Measurements from ENCODE around the gene PSMB10. TPM values are rescaled to one million over a fixed set of nuclear protein-coding genes. Genes with fewer than 3 reads are reported as not detected.

Gene PSMB10
- total and polyA plus RNA-seq, 12 donors = 12.6 to 315 (median 62.1) TPM

DNA sequence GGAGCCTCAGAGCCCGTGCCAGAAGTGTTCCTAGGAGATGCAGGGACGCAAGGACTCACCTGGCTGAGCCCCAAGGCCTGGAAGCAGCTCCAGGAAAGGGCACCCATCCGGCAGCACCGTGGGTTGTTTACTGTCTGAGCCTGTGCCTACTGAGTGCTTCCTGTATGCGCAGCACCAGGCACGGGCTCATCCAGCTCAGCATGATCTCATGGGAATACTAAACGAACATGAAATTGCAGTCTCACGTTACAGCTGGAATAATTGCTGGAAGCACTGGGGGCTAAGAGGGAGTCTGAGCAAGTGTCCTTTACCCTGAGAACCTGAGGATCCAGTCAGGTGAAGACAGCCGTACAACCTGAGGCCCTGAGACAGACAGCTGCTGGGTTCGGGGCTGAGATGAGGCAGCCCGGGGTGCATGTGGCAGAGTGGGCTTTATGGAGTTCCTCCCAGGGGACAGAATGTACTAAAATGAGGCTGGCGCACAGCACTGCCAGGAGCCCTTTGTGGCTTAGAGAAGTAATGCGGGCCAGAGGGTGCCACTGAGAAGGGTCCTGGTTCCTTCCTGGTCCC is 10.4 kb downstream of the PSMB10 start:
- Histone ChIP-seq H3K9me3 (replicated peaks in 1 of 3) (no peaks in the 10 kb centered on the region), H3K4me3 (no peak overlapping the region), H3K27ac (peak overlapping the region in 2 of 5 donors; percentile 71 to 73), H3K36me3 (replicated peaks in 1 of 2) (peaks cover 0 to 13% of the 10 kb centered on the region in 2 donors), H3K27me3 (no peaks in the 10 kb centered on the region), H3K4me1 (replicated peaks in 1 of 2) (peaks cover 0 to 8% of the 10 kb centered on the region in 2 donors)
- TF ChIP-seq POLR2A (IDR thresholded peaks at IDR 0.05) = no peak
- TF ChIP-seq, protein P1, sequence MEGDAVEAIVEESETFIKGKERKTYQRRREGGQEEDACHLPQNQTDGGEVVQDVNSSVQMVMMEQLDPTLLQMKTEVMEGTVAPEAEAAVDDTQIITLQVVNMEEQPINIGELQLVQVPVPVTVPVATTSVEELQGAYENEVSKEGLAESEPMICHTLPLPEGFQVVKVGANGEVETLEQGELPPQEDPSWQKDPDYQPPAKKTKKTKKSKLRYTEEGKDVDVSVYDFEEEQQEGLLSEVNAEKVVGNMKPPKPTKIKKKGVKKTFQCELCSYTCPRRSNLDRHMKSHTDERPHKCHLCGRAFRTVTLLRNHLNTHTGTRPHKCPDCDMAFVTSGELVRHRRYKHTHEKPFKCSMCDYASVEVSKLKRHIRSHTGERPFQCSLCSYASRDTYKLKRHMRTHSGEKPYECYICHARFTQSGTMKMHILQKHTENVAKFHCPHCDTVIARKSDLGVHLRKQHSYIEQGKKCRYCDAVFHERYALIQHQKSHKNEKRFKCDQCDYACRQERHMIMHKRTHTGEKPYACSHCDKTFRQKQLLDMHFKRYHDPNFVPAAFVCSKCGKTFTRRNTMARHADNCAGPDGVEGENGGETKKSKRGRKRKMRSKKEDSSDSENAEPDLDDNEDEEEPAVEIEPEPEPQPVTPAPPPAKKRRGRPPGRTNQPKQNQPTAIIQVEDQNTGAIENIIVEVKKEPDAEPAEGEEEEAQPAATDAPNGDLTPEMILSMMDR (IDR thresholded peaks at IDR 0.05) = no peak
- peak in 1 of 7 donors; percentile 73 for DNase-seq
- 59 to 73% (median 60%) methylated on average over 7 to 13 of the region's 13 CpGs for WGBS, 4 donors
- intact Hi-C loops (cut with DNase I) = loop anchor here (5.0 to 10.0 kb wide), 4 partner anchors 44 to 254 kb away; partner anchors contain the start of gene NRN1L (in 2 of the 2)

DNA sequence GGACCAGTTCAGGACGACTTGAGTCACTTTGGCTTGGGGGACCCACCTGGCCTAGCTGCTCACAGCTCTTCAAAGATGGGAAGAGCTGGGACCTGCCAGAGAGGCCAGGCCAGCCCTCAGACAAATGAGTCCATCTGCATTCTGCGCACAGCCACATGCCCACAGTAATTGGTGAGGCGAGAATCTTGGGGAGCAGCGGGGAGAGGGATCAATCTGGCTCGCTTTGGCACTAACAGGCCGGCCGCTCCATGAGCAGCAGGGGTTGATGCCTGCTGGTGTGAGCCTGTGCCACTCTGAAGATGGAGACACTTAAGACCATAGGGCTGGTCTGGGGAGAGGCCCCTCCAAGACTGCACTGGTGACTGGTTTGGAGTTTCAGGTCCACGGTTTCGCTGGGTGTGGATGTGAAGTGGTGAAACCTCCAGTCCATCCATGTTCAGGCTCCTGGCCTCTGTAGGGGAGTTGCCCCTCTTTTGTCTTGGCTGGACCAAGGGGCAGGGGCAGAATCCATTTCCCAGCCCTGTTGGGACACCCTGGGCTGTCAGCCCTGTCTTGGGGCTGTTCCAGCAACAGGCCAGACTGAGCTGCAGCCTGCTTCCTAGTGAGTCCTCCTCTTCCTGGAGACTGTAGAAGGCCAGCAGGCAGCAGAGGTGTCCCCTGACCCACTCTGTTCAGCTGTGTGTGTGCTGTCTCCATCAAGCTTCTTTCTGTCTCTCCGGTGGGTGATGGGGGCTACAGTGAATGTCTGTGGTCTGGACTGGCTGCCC is 12.3 kb downstream of the PSMB10 start:
- TF ChIP-seq, protein P1 (IDR thresholded peaks at IDR 0.05) = no peak
- TF ChIP-seq POLR2A (IDR thresholded peaks at IDR 0.05) = no peak
- Histone ChIP-seq H3K4me1 (replicated peaks in 1 of 2) (peaks cover 0 to 8% of the 10 kb centered on the region in 2 donors), H3K27ac (no peak overlapping the region), H3K4me3 (no peak overlapping the region), H3K36me3 (replicated peaks in 1 of 2) (peaks cover 0 to 8% of the 10 kb centered on the region in 2 donors), H3K9me3 (replicated peaks in 1 of 3) (no peaks in the 10 kb centered on the region), H3K27me3 (no peaks in the 10 kb centered on the region)
- 78 to 93% (median 90%) methylated on average over 5 to 10 of the region's 10 CpGs for whole genome bisulfite sequencing, 4 donors
- no peak for DNase-seq
- intact Hi-C loops (cut with DNase I) = loop anchor here in 1 of 2 donors (10.0 kb wide), 2 partner anchors 110 to 250 kb away; no protein-coding TSS in a partner anchor

DNA sequence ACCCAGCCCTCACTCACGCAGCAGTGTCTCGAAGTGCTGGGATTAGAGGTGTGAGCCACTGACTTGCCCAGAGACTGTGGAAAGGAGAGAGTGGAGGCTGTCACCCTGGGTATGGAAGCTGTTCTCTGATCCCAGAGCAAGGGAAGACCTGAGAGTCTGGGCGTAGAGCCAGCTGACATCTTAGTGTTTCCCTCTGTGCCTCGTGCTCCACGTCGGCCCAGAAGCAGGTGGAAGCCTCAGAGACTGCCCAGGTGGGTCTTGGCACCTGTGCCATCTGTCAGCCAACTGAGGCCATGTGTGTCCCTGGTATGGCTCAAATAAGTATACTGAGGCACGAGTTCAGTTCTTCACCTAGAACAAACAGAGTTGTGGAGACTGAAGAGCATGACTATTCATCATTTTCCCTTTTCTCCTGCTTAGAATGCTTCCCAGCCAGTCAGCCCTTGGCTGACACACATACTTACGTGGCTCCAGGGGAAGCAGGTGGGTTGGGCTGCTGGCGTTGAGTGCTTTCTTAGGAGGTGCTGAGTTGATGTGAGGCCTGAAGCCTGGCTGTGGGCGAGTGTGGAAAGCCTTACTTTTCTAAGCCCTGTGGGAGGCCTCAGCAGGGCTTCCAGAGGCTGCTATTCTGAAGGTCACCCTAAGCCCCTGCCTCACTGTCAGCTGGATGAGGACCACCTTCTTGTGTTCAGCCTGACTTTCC is 13.1 kb downstream of the PSMB10 start:
- Histone ChIP-seq H3K9me3 (replicated peaks in 1 of 3) (no peaks in the 10 kb centered on the region), H3K4me1 (replicated peaks in 1 of 2) (peaks cover 0 to 8% of the 10 kb centered on the region in 2 donors), H3K4me3 (no peak overlapping the region), H3K27me3 (no peaks in the 10 kb centered on the region), H3K27ac (peak overlapping the region in 1 of 5 donors; percentile 47), H3K36me3 (replicated peaks in 1 of 2) (peaks cover 0 to 8% of the 10 kb centered on the region in 2 donors)
- DNase-seq = peak in 1 of 7 donors; percentile 69
- WGBS, 4 donors = 74 to 89% (median 77%) methylated on average over 5 to 10 of the region's 10 CpGs
- TF ChIP-seq, protein P1 (IDR thresholded peaks at IDR 0.05) = no peak
- TF ChIP-seq POLR2A (IDR thresholded peaks at IDR 0.05) = no peak
- intact Hi-C loops (cut with DNase I) = loop anchor here (2.0 to 10.0 kb wide), 3 partner anchors 105 to 249 kb away; no protein-coding TSS in a partner anchor

DNA sequence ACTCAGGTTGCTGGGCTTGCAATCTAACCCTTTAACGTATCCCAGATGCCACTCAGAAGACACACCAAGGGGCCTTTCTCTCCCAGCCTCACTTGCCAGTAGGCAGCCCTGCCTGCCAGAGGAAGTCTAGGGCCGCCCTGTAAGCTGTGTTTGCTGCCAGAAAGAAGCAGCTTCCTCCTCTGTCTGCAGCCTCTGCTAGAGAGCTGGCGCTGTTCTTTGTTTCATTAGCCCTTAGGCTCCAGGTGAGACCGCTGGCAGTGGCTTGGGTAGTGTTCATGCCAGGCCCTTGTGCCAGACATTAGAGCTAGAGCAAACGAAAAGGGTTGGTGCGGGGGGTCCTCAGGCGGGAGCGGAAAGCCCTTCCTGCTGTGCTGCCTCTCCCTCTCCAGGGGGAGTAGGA is 13.9 kb downstream of the PSMB10 start:
- H3K4me1 ChIP-seq (replicated peaks in 1 of 2) = peaks cover under 1 to 14% of the 10 kb centered on the region in 2 donors
- TF ChIP-seq, protein P1 (IDR thresholded peaks at IDR 0.05) = no peak
- TF ChIP-seq POLR2A (IDR thresholded peaks at IDR 0.05) = no peak
- H3K27ac ChIP-seq = peak overlapping the region in 2 of 5 donors; percentile 10 to 47
- intact Hi-C loops (cut with DNase I) = loop anchor here (2.0 to 10.0 kb wide), 3 partner anchors 104 to 248 kb away; no protein-coding TSS in a partner anchor
- H3K36me3 ChIP-seq (replicated peaks in 1 of 2) = peaks cover 0 to 4% of the 10 kb centered on the region in 2 donors
- 79 to 87% (median 84%) methylated on average over 6 to 8 of the region's 8 CpGs for WGBS, 4 donors
- H3K9me3 ChIP-seq (replicated peaks in 1 of 3) = no peaks in the 10 kb centered on the region
- DNase-seq = peak in 1 of 7 donors; percentile 64
- H3K4me3 ChIP-seq = no peak overlapping the region
- H3K27me3 ChIP-seq = no peaks in the 10 kb centered on the region
